Heart left ventricle (tissue), 13 donors: ENCODE measurements around the gene CYB5B.

ENCODE experiments used
- CTCF ChIP-seq, 12 donors: fragments of 200-600 bp; sonication (generic) in 4 of 12; IDR thresholded peaks; one replicate each; pipeline versions ENCODE4 v1.5.0 to v1.8.0; 2018 to 2022; ENCODE audit warnings: antibody characterized with exemption in 12 of 12, mild to moderate bottlenecking in 5 of 12
- POLR2A ChIP-seq, 2 donors: fragments of 450-650 bp; IDR thresholded peaks; one replicate each; pipeline ENCODE4 v1.6.1; 2017; ENCODE audit warnings: antibody characterized with exemption in 2 of 2, mild to moderate bottlenecking in 2 of 2, moderate library complexity in 2 of 2
- donor health status: ischemic (EF 13 %, LVEDD 7.1; RV severe dilation, severe dysfunction).
- donor health status: DM: no; HTN: yes; CAD: no.
- donor health status: DM: no; HTN: no; CAD: no.
- donor health status: ischemic (EF 25% LVEDD 6.9; RV normal size, moderate dysfunction).
- donor health status: ischemic (EF 25% LVEDD 5.7; RV mildly dilated, moderate dysfunction).
- donor health status: ischemic (EF 35%, LVEDD 5.7; RV mildly dilated, moderate dysfunction).
- donor health status: nonischemic (EF 11% LVEDD 7.7; RV severe dilation, severe dysfunction).
- donor health status: DM: yes; HTN: yes; CAD: no.
- donor health status: PGD.
- donor health status: ischemic (EF 29% LVEDD 5.4; RV normal size, mild dysfunction).
- donor health status: nonischemic (EF 23%, LVEDD 6.1; RV moderate dilation, normal function).

- TF ChIP-seq CTCF (IDR thresholded peaks at IDR 0.05) (no peak), POLR2A (IDR thresholded peaks at IDR 0.05) (no peak)
These were observed 71.4 kb downstream of the CYB5B start for GRCh38 chr16:69495821-69496220.
